ENCODE results near the gene WDFY4. TPM values are rescaled to one million over a fixed set of nuclear protein-coding genes. Genes with fewer than 3 reads are reported as not detected.
A peak's percentile ranks its signal among the peaks of the same experiment; 100 is the strongest.

The WDFY4 gene
- total RNA-seq, 8 experiments from 2014 or later: 0.05 to 2.0 (median 0.13) TPM; not detected in 1

- peak in 5 of 8 experiments; percentile 28 to 92 (median 77) for ATAC-seq (replicated peaks in 6 of 8)
These were observed 220.2 kb downstream of the WDFY4 start for GRCh38 chr10:48904861-48905260.

GRCh38 chr10:48905311-48905710, 220.6 kb downstream of the WDFY4 start:
- H3K4me3 ChIP-seq: no peak overlapping the region
- no peak overlapping the region for H3K27ac ChIP-seq
- H3K4me1 ChIP-seq (replicated peaks in 1 of 2): peaks cover 0 to 10% of the 10 kb centered on the region in 2 donors
- 100% methylated on average over 2 of the region's 2 CpGs; no CpG with 5 or more reads in 9 of the 10 experiments for WGBS, 10 experiments
- in situ Hi-C loops (cut with MboI; ENCODE audit: low pct_unique_long_range_greater_than_20kb in 2 of 9, low sequenced_read_pairs in 9 of 9, unreplicated experiment in 9 of 9): no loop called here
- ATAC-seq (replicated peaks in 6 of 8): no peak

More at GRCh38 chr10:48904861-48905260, 220.2 kb downstream of the WDFY4 start:
- no peak overlapping the region for H3K4me3 ChIP-seq
- in situ Hi-C loops (cut with MboI; ENCODE audit: low pct_unique_long_range_greater_than_20kb in 2 of 9, low sequenced_read_pairs in 9 of 9, unreplicated experiment in 9 of 9): no loop called here
- 0 to 50% (median 20%) methylated on average over 1 to 2 of the region's 2 CpGs; no CpG with 5 or more reads in 7 of the 10 experiments for WGBS, 10 experiments
- no peak overlapping the region for H3K27ac ChIP-seq
- H3K4me1 ChIP-seq (replicated peaks in 1 of 2): peaks cover 0 to 10% of the 10 kb centered on the region in 2 donors

GRCh38 chr10:48906841-48907240, 222.2 kb downstream of the WDFY4 start:
- in situ Hi-C loops (cut with MboI; ENCODE audit: low pct_unique_long_range_greater_than_20kb in 2 of 9, low sequenced_read_pairs in 9 of 9, unreplicated experiment in 9 of 9): no loop called here
- Histone ChIP-seq H3K4me3 (no peak overlapping the region), H3K4me1 (replicated peaks in 1 of 2) (peaks cover 0 to 10% of the 10 kb centered on the region in 2 donors), H3K27ac (no peak overlapping the region)
- no peak for ATAC-seq (replicated peaks in 6 of 8)
- 4 to 100% (median 57%) methylated on average over 2 of the region's 2 CpGs; no CpG with 5 or more reads in 2 of the 10 experiments for WGBS, 10 experiments

- no peak for ATAC-seq (replicated peaks in 6 of 8)
- 40 to 100% (median 75%) methylated on average over 1 to 4 of the region's 4 CpGs; no CpG with 5 or more reads in 4 of the 10 experiments for WGBS, 10 experiments
- no peak overlapping the region for H3K4me3 ChIP-seq
- in situ Hi-C loops (cut with MboI; ENCODE audit: low pct_unique_long_range_greater_than_20kb in 2 of 9, low sequenced_read_pairs in 9 of 9, unreplicated experiment in 9 of 9): no loop called here
- H3K27ac ChIP-seq: no peak overlapping the region
- peaks cover 0 to 10% of the 10 kb centered on the region in 2 donors for H3K4me1 ChIP-seq (replicated peaks in 1 of 2)
These were observed 223.1 kb downstream of the WDFY4 start for GRCh38 chr10:48907730-48908129.

- H3K27ac ChIP-seq: no peak overlapping the region
- no peaks in the 10 kb centered on the region for H3K4me1 ChIP-seq (replicated peaks in 1 of 2)
- ATAC-seq (replicated peaks in 6 of 8): no peak
- in situ Hi-C loops (cut with MboI; ENCODE audit: low pct_unique_long_range_greater_than_20kb in 2 of 9, low sequenced_read_pairs in 9 of 9, unreplicated experiment in 9 of 9): no loop called here
- 20 to 90% (median 59%) methylated on average over 1 to 3 of the region's 5 CpGs; no CpG with 5 or more reads in 4 of the 10 experiments for WGBS, 10 experiments
- H3K4me3 ChIP-seq: no peak overlapping the region
These were observed 225.9 kb downstream of the WDFY4 start for GRCh38 chr10:48910548-48910947.

- Histone ChIP-seq H3K27ac (no peak overlapping the region), H3K4me3 (no peak overlapping the region), H3K4me1 (replicated peaks in 1 of 2) (no peaks in the 10 kb centered on the region)
- WGBS, 10 experiments: 36 to 100% (median 79%) methylated on average over 2 to 10 of the region's 14 CpGs; no CpG with 5 or more reads in 1 of the 10 experiments
- in situ Hi-C loops (cut with MboI; ENCODE audit: low pct_unique_long_range_greater_than_20kb in 2 of 9, low sequenced_read_pairs in 9 of 9, unreplicated experiment in 9 of 9): no loop called here
- ATAC-seq (replicated peaks in 6 of 8): no peak
These were observed 229.0 kb downstream of the WDFY4 start for GRCh38 chr10:48913674-48914073.

- Histone ChIP-seq H3K4me1 (replicated peaks in 1 of 2) (peaks cover 0 to 5% of the 10 kb centered on the region in 2 donors), H3K4me3 (no peak overlapping the region), H3K27ac (no peak overlapping the region)
- no peak for ATAC-seq (replicated peaks in 6 of 8)
- 0 to 42% (median 0%) methylated on average over 1 to 2 of the region's 3 CpGs; no CpG with 5 or more reads in 7 of the 10 experiments for WGBS, 10 experiments
- in situ Hi-C loops (cut with MboI; ENCODE audit: low pct_unique_long_range_greater_than_20kb in 2 of 9, low sequenced_read_pairs in 9 of 9, unreplicated experiment in 9 of 9): no loop called here
These were observed 239.1 kb downstream of the WDFY4 start for GRCh38 chr10:48923748-48924147.

- Histone ChIP-seq H3K4me1 (replicated peaks in 1 of 2) (peaks cover 0 to 5% of the 10 kb centered on the region in 2 donors), H3K27ac (no peak overlapping the region), H3K4me3 (no peak overlapping the region)
- no peak for ATAC-seq (replicated peaks in 6 of 8)
- 67 to 100% (median 81%) methylated on average over 1 to 2 of the region's 4 CpGs; no CpG with 5 or more reads in 3 of the 10 experiments for WGBS, 10 experiments
- in situ Hi-C loops (cut with MboI; ENCODE audit: low pct_unique_long_range_greater_than_20kb in 2 of 9, low sequenced_read_pairs in 9 of 9, unreplicated experiment in 9 of 9): no loop called here
These were observed 240.3 kb downstream of the WDFY4 start for GRCh38 chr10:48924988-48925387.

GRCh38 chr10:48926255-48926654, 241.6 kb downstream of the WDFY4 start:
- Histone ChIP-seq H3K4me1 (replicated peaks in 1 of 2) (peaks cover 0 to 5% of the 10 kb centered on the region in 2 donors), H3K27ac (no peak overlapping the region), H3K4me3 (no peak overlapping the region)
- in situ Hi-C loops (cut with MboI; ENCODE audit: low pct_unique_long_range_greater_than_20kb in 2 of 9, low sequenced_read_pairs in 9 of 9, unreplicated experiment in 9 of 9): no loop called here
- 20 to 100% (median 80%) methylated on average over 1 of the region's 1 CpG; no CpG with 5 or more reads in 5 of the 10 experiments for WGBS, 10 experiments
- no peak for ATAC-seq (replicated peaks in 6 of 8)

GRCh38 chr10:48926764-48927540, 242.3 kb downstream of the WDFY4 start:
- in situ Hi-C loops (cut with MboI; ENCODE audit: low pct_unique_long_range_greater_than_20kb in 2 of 9, low sequenced_read_pairs in 9 of 9, unreplicated experiment in 9 of 9): no loop called here
- Histone ChIP-seq H3K4me1 (replicated peaks in 1 of 2) (peaks cover 0 to 5% of the 10 kb centered on the region in 2 donors), H3K27ac (no peak overlapping the region), H3K4me3 (no peak overlapping the region)
- WGBS, 10 experiments: 30 to 93% (median 80%) methylated on average over 1 to 11 of the region's 13 CpGs; no CpG with 5 or more reads in 3 of the 10 experiments
- no peak for ATAC-seq (replicated peaks in 6 of 8)

GRCh38 chr10:48929413-48929990, 244.8 kb downstream of the WDFY4 start:
- no peak overlapping the region for H3K27ac ChIP-seq
- H3K4me1 ChIP-seq (replicated peaks in 1 of 2): no peaks in the 10 kb centered on the region
- in situ Hi-C loops (cut with MboI; ENCODE audit: low pct_unique_long_range_greater_than_20kb in 2 of 9, low sequenced_read_pairs in 9 of 9, unreplicated experiment in 9 of 9): no loop called here
- H3K4me3 ChIP-seq: no peak overlapping the region
- no peak for ATAC-seq (replicated peaks in 6 of 8)
- 0 to 86% (median 83%) methylated on average over 2 to 5 of the region's 5 CpGs; no CpG with 5 or more reads in 5 of the 10 experiments for WGBS, 10 experiments

GRCh38 chr10:48931188-48931587, 246.5 kb downstream of the WDFY4 start:
- no peak overlapping the region for H3K4me3 ChIP-seq
- in situ Hi-C loops (cut with MboI; ENCODE audit: low pct_unique_long_range_greater_than_20kb in 2 of 9, low sequenced_read_pairs in 9 of 9, unreplicated experiment in 9 of 9): no loop called here
- 53 to 90% (median 83%) methylated on average over 1 to 4 of the region's 4 CpGs; no CpG with 5 or more reads in 6 of the 10 experiments for WGBS, 10 experiments
- H3K27ac ChIP-seq: no peak overlapping the region
- no peak for ATAC-seq (replicated peaks in 6 of 8)
- peaks cover 2 to 6% of the 10 kb centered on the region in 2 donors for H3K4me1 ChIP-seq (replicated peaks in 1 of 2)
